A673 (cell line): ENCODE measurements around the gene MDFI. TPM values are rescaled to one million over a fixed set of nuclear protein-coding genes. Genes with fewer than 3 reads are reported as not detected.

Source experiments
- BruUV-seq: library from RNA; stranded (reverse); fragments of 400-500 nt; replicated peaks from 2 replicates; lab custom pipeline; 2021; lab: Mats Ljungman, UMichigan
- CTCF ChIA-PET: fragments of 300-600 bp; sonication (Branson Sonifier 250); formaldehyde crosslinking; loops from one replicate; lab custom pipeline; 2022; ENCODE audit warnings: antibody characterized with exemption; lab: Charles Lee
- POLR2A ChIA-PET: fragments of 300-600 bp; sonication (Branson Sonifier 250); formaldehyde crosslinking; loops from one replicate; lab custom pipeline; 2022; ENCODE audit warnings: antibody characterized with exemption; ENCODE audit not compliant: low non-redundant PET; lab: Charles Lee
- DNase-seq: peaks from one replicate; pipeline ENCODE4 v3.0.0-alpha.2; 2015; ENCODE audit warnings: low spot score
- H3K27ac ChIP-seq: fragments of 200-600 bp; sonication (generic); 2 replicates; pipeline ENCODE4 v1.5.1; 2016; ENCODE audit warnings: mixed run types, low read depth, mild to moderate bottlenecking, mixed read lengths, antibody characterized with exemption, low read length; ENCODE audit not compliant: poor library complexity, severe bottlenecking
- H3K27me3 ChIP-seq: fragments of 200-600 bp; sonication (generic); replicated peaks from 2 replicates; pipeline ENCODE4 v1.6.1; 2017; ENCODE audit warnings: mixed run types, low read depth, mild to moderate bottlenecking, mixed read lengths, antibody characterized with exemption, low read length; ENCODE audit not compliant: insufficient read depth, poor library complexity
- H3K36me3 ChIP-seq: fragments of 200-600 bp; sonication (generic); 2 replicates; pipeline ENCODE4 v1.6.1; 2016; ENCODE audit warnings: mixed run types, mild to moderate bottlenecking, mixed read lengths, antibody characterized with exemption, low read length; ENCODE audit not compliant: insufficient read depth, poor library complexity, severe bottlenecking
- H3K4me1 ChIP-seq: fragments of 200-600 bp; sonication (generic); 2 replicates; pipeline ENCODE4 v1.6.1; 2017; ENCODE audit warnings: mixed run types, mild to moderate bottlenecking, mixed read lengths, antibody characterized with exemption, low read length; ENCODE audit not compliant: insufficient read depth, poor library complexity, severe bottlenecking
- H3K4me3 ChIP-seq: fragments of 200-600 bp; sonication (generic); 2 replicates; pipeline ENCODE4 v1.5.1; 2016; ENCODE audit warnings: low read depth, mixed run types, mild to moderate bottlenecking, mixed read lengths, low read length; ENCODE audit not compliant: poor library complexity, severe bottlenecking
- H3K9me3 ChIP-seq: fragments of 200-600 bp; sonication (generic); 2 replicates; pipeline ENCODE4 v1.6.1; 2016; ENCODE audit warnings: mixed run types, low read depth, mild to moderate bottlenecking, mixed read lengths, antibody characterized with exemption, low read length; ENCODE audit not compliant: poor library complexity, severe bottlenecking
- EZH2 ChIP-seq: fragments of 200-600 bp; sonication (generic); IDR thresholded peaks from 2 replicates; pipeline ENCODE4 v1.6.1; 2017; ENCODE audit warnings: borderline replicate concordance, low read depth, mild to moderate bottlenecking, mixed read lengths, antibody characterized with exemption, low read length; ENCODE audit not compliant: poor library complexity, severe bottlenecking
- intact Hi-C: fragments of 100-400 bp; cut with micrococcal nuclease; formaldehyde crosslinking; loops from one replicate; pipeline ENCODE4 v1.10.0; 2022; ENCODE audit not compliant: unreplicated experiment
- total RNA-seq: library from RNA; stranded (reverse); gene quantifications from 2 replicates; pipeline ENCODE4 v1.2.3, GENCODE V29; 2021
- TF ChIP-seq, protein P1 (sequence below): fragments of 300-800, 200-600 bp; sonication (generic); conservative IDR thresholded peaks from 2 replicates; pipeline ENCODE4 v1.5.1; 2017; ENCODE audit warnings: low read depth, mild to moderate bottlenecking, antibody characterized with exemption, low read length, moderate library complexity, mixed read lengths

Gene MDFI
- total RNA-seq, 1 experiment from 2014 or later = 342 TPM

DNA sequence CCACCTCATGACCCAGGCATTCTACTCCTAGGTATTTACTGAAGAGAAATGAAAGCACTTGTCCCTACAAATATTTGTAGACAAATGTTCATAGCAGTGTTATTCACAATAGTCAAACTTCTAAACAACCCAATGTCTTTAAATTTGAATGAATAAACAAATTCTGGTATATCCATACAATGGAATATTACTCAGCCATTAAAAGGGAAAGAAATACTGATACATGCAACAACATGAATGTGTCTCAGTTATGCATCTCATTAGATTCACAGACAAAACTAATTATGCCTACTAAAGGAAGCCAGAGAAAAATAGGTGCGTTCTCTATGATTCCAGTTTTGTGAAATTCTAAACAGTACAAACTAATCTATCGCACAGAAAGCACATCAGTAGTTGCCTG lies 30.7 kb downstream of the MDFI start:
- CTCF ChIA-PET = no interaction called here
- POLR2A ChIA-PET = no interaction called here
- no peak overlapping the region for H3K4me3 ChIP-seq
- no peaks in the 10 kb centered on the region for H3K9me3 ChIP-seq
- no peaks in the 10 kb centered on the region for H3K27me3 ChIP-seq
- peaks cover 8% of the 10 kb centered on the region for H3K4me1 ChIP-seq
- no TSS peak for BruUV-seq
- DNase-seq = no peak
- H3K36me3 ChIP-seq = no peaks in the 10 kb centered on the region
- TF ChIP-seq EZH2 = no peak
- TF ChIP-seq, protein P1, sequence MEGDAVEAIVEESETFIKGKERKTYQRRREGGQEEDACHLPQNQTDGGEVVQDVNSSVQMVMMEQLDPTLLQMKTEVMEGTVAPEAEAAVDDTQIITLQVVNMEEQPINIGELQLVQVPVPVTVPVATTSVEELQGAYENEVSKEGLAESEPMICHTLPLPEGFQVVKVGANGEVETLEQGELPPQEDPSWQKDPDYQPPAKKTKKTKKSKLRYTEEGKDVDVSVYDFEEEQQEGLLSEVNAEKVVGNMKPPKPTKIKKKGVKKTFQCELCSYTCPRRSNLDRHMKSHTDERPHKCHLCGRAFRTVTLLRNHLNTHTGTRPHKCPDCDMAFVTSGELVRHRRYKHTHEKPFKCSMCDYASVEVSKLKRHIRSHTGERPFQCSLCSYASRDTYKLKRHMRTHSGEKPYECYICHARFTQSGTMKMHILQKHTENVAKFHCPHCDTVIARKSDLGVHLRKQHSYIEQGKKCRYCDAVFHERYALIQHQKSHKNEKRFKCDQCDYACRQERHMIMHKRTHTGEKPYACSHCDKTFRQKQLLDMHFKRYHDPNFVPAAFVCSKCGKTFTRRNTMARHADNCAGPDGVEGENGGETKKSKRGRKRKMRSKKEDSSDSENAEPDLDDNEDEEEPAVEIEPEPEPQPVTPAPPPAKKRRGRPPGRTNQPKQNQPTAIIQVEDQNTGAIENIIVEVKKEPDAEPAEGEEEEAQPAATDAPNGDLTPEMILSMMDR = no peak
- intact Hi-C loops = no loop called here
- no peak overlapping the region for H3K27ac ChIP-seq

- Histone ChIP-seq H3K36me3 (no peaks in the 10 kb centered on the region), H3K4me1 (peaks cover 9% of the 10 kb centered on the region), H3K27ac (no peak overlapping the region), H3K9me3 (no peaks in the 10 kb centered on the region), H3K27me3 (no peaks in the 10 kb centered on the region), H3K4me3 (no peak overlapping the region)
- no peak for TF ChIP-seq EZH2
- TF ChIP-seq, protein P1 = no peak
- intact Hi-C loops = no loop called here
- CTCF ChIA-PET = no interaction called here
- POLR2A ChIA-PET = no interaction called here
- no peak for DNase-seq
- BruUV-seq = no TSS peak
Observed at GRCh38 chr6:41670703-41671360, 32.6 kb downstream of the MDFI start.

DNA sequence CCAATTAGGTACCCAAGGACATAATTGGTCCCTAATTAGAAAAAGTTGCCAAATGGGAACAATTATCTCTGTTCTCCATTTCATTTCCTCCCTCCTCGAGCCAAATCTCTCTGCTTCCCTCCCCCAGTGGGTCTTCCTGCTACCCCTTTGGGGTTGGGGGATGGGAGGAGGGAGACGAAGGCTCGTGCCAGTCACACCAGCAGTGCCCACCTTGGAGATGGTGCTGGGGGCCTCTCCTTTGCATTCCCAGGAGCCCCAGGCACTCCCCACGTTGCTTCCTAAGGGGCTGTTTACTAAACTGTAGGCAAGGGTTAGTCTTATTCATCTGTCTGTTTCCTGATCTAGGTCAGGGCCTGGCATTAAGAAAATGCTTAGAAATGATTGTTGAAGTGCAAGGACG lies 33.1 kb downstream of the MDFI start:
- ChIA-PET CTCF (no interaction called here), POLR2A (no interaction called here)
- no peak for TF ChIP-seq EZH2
- TF ChIP-seq, protein P1 = no peak
- H3K27ac ChIP-seq = no peak overlapping the region
- intact Hi-C loops = no loop called here
- no TSS peak for BruUV-seq
- no peaks in the 10 kb centered on the region for H3K27me3 ChIP-seq
- H3K4me3 ChIP-seq = no peak overlapping the region
- no peak for DNase-seq
- no peaks in the 10 kb centered on the region for H3K9me3 ChIP-seq
- H3K36me3 ChIP-seq = no peaks in the 10 kb centered on the region
- H3K4me1 ChIP-seq = peaks cover 9% of the 10 kb centered on the region
